Liver (tissue), 9 donors: Measurements from ENCODE around the gene BORCS5. TPM values are rescaled to one million over a fixed set of nuclear protein-coding genes. Genes with fewer than 3 reads are reported as not detected.
A peak's percentile ranks its signal among the peaks of the same experiment; 100 is the strongest.

Source experiments
- DNase-seq: peaks from one replicate; pipeline ENCODE4 v3.0.0-alpha.2; 2017; ENCODE audit warnings: low spot score
- H3K27ac ChIP-seq, 2 donors: one replicate each; pipeline ENCODE4 v1.7.0; 2013; ENCODE audit warnings: inconsistent platforms in 2 of 2, low read length in 2 of 2, control low read depth in 1 of 2, low read depth in 1 of 2, mild to moderate bottlenecking in 1 of 2
- H3K27me3 ChIP-seq, 4 donors: one replicate each; pipeline versions ENCODE4 v1.6.1 to v1.7.0; 2013; ENCODE audit warnings: low read length in 3 of 4, inconsistent platforms in 1 of 4, mild to moderate bottlenecking in 1 of 4, moderate library complexity in 1 of 4; ENCODE audit not compliant: control insufficient read depth in 4 of 4, insufficient read depth in 4 of 4
- H3K36me3 ChIP-seq, 4 donors: one replicate each; pipeline versions ENCODE4 v1.6.1 to v1.7.0; 2013; ENCODE audit warnings: low read length in 3 of 4, mild to moderate bottlenecking in 3 of 4, low read depth in 1 of 4, moderate library complexity in 1 of 4; ENCODE audit not compliant: control insufficient read depth in 4 of 4, insufficient read depth in 3 of 4
- H3K4me1 ChIP-seq, 4 donors: one replicate each; pipeline versions ENCODE4 v1.6.1 to v1.7.0; 2013; ENCODE audit warnings: low read length in 3 of 4, mild to moderate bottlenecking in 3 of 4, moderate library complexity in 1 of 4; ENCODE audit not compliant: control insufficient read depth in 4 of 4, insufficient read depth in 4 of 4
- H3K4me3 ChIP-seq, 3 donors: one replicate each; pipeline versions ENCODE4 v1.6.1 to v1.7.0; 2013; ENCODE audit warnings: low read length in 3 of 3, control low read depth in 1 of 3, low read depth in 1 of 3, mild to moderate bottlenecking in 1 of 3
- H3K9ac ChIP-seq, 2 donors: one replicate each; pipeline ENCODE4 v1.7.0; 2013; ENCODE audit warnings: low read length in 2 of 2, mild to moderate bottlenecking in 2 of 2, moderate library complexity in 2 of 2, control low read depth in 1 of 2, low read depth in 1 of 2
- H3K9me3 ChIP-seq, 4 donors: one replicate each; pipeline versions ENCODE4 v1.6.1 to v1.7.0; 2013; ENCODE audit warnings: low read length in 3 of 4; ENCODE audit not compliant: control insufficient read depth in 4 of 4
- ATF3 ChIP-seq: IDR thresholded peaks from 2 replicates; pipeline ENCODE4 v1.6.1; 2016; ENCODE audit warnings: antibody characterized with exemption
- CTCF ChIP-seq: fragments of 150-350 bp; IDR thresholded peaks from 2 replicates; pipeline ENCODE4 v1.5.1; 2017; ENCODE audit warnings: improper control_type of control experiment, low read depth, low read length; ENCODE audit not compliant: missing input control
- EGR1 ChIP-seq, 2 donors: IDR thresholded peaks; 2 replicates each; pipeline ENCODE4 v1.6.1; 2016 to 2018; ENCODE audit warnings: antibody characterized with exemption in 2 of 2, low read depth in 2 of 2
- FOXA1 ChIP-seq: IDR thresholded peaks from 2 replicates; pipeline ENCODE4 v1.6.1; 2016; ENCODE audit warnings: antibody characterized with exemption
- FOXA2 ChIP-seq: IDR thresholded peaks from 2 replicates; pipeline ENCODE4 v1.6.1; 2016; ENCODE audit warnings: antibody characterized with exemption
- GABPA ChIP-seq, 2 donors: IDR thresholded peaks in 1 of 2; conservative IDR thresholded peaks in 1 of 2; 2 replicates each; pipeline ENCODE4 v1.6.1; 2016; ENCODE audit warnings: antibody characterized with exemption in 2 of 2, mild to moderate bottlenecking in 1 of 2, moderate library complexity in 1 of 2
- HNF4A ChIP-seq, 2 donors: conservative IDR thresholded peaks; 2 replicates each; pipeline ENCODE4 v1.6.1; 2016; ENCODE audit warnings: antibody characterized with exemption in 2 of 2, mild to moderate bottlenecking in 2 of 2
- HNF4G ChIP-seq: IDR thresholded peaks from 2 replicates; pipeline ENCODE4 v1.6.1; 2016; ENCODE audit warnings: antibody characterized with exemption
- JUND ChIP-seq, 2 donors: IDR thresholded peaks; 2 replicates each; pipeline ENCODE4 v1.6.1; 2016; ENCODE audit warnings: antibody characterized with exemption in 2 of 2
- MAX ChIP-seq: IDR thresholded peaks from 2 replicates; pipeline ENCODE4 v1.6.1; 2016; ENCODE audit warnings: antibody characterized with exemption
- NR2F2 ChIP-seq: IDR thresholded peaks from 2 replicates; pipeline ENCODE4 v1.6.1; 2016; ENCODE audit warnings: antibody characterized with exemption
- RAD21 ChIP-seq, 2 donors: IDR thresholded peaks; 2 replicates each; pipeline ENCODE4 v1.6.1; 2016; ENCODE audit warnings: antibody characterized with exemption in 2 of 2, mild to moderate bottlenecking in 2 of 2
- REST ChIP-seq: IDR thresholded peaks from 2 replicates; pipeline ENCODE4 v1.6.1; 2016; ENCODE audit warnings: antibody characterized with exemption, mild to moderate bottlenecking
- RXRA ChIP-seq, 2 donors: IDR thresholded peaks; 2 replicates each; pipeline ENCODE4 v1.6.1; 2017 to 2018; ENCODE audit warnings: antibody characterized with exemption in 2 of 2, mild to moderate bottlenecking in 1 of 2
- SP1 ChIP-seq: IDR thresholded peaks from 2 replicates; pipeline ENCODE4 v1.6.1; 2018; ENCODE audit warnings: antibody characterized with exemption, mild to moderate bottlenecking
- TAF1 ChIP-seq: conservative IDR thresholded peaks from 2 replicates; pipeline ENCODE4 v1.6.1; 2016; ENCODE audit warnings: antibody characterized with exemption, mild to moderate bottlenecking
- YY1 ChIP-seq: IDR thresholded peaks from 2 replicates; pipeline ENCODE4 v1.6.1; 2016; ENCODE audit warnings: antibody characterized with exemption, mild to moderate bottlenecking
- ZBTB33 ChIP-seq: IDR thresholded peaks from 2 replicates; pipeline ENCODE4 v1.6.1; 2016; ENCODE audit warnings: antibody characterized with exemption
- WGBS: extraction: QIAGEN DNeasy Blood & Tissue Kit; methylation state at CpG from one replicate; pipeline ENCODE4 v1.1.7; 2013; 5-methylcytosine and 5-hydroxymethylcytosine counted together
- polyA plus RNA-seq, 2 donors: library from polyadenylated mRNA; stranded (reverse) in 1 of 2; unstranded in 1 of 2; fragments of 200-250 nt in 1 of 2; fragments of >200 nt in 1 of 2; fragmentation: Nextera tagmentation in 1 of 2; extraction: Ambion mirVana in 1 of 2; gene quantifications; one replicate each; pipeline versions ENCODE4 v1.2.1 to v1.2.3, GENCODE V29; 2013 to 2015
- total RNA-seq, 2 donors: library from RNA; depleted of rRNA; stranded (reverse); fragments of >200 nt; gene quantifications; one replicate each; pipeline ENCODE4 v1.2.3, GENCODE V29; 2014
- donor health status: healthy.
- donor health status: healthy.
- donor health status: healthy.
- donor health status: healthy.
- donor health status: healthy.

The BORCS5 gene
- total and polyA plus RNA-seq, 4 donors = 4.5 to 11.4 (median 8.1) TPM

GRCh38 chr12:12467688-12468261 is 110.9 kb downstream of the BORCS5 start:
- peak overlapping the region in 1 of 2 donors; percentile 27 for H3K9ac ChIP-seq
- DNase-seq = no peak
- no peak overlapping the region for H3K4me3 ChIP-seq
- 84% methylated on average over 14 of the region's 14 CpGs for WGBS
- TF ChIP-seq RXRA (IDR thresholded peaks at IDR 0.05) = no peak
- TF ChIP-seq JUND (IDR thresholded peaks at IDR 0.05) = no peak
- TF ChIP-seq YY1 = no peak
- TF ChIP-seq SP1 = no peak
- no peak for TF ChIP-seq TAF1
- no peak for TF ChIP-seq FOXA1
- no peak for TF ChIP-seq REST
- TF ChIP-seq EGR1 (IDR thresholded peaks at IDR 0.05; ENCODE audit: low read depth in 2 of 2) = no peak
- no peak for TF ChIP-seq ZBTB33
- no peak for TF ChIP-seq HNF4A (conservative IDR thresholded peaks at IDR 0.05)
- no peak for TF ChIP-seq FOXA2
- no peak for TF ChIP-seq RAD21 (IDR thresholded peaks at IDR 0.05)
- no peak for TF ChIP-seq HNF4G
- TF ChIP-seq NR2F2 = no peak
- no peak for TF ChIP-seq GABPA (IDR thresholded peaks at IDR 0.05 in 1 of 2, conservative IDR thresholded peaks at IDR 0.05 in 1 of 2)
- TF ChIP-seq ATF3 = no peak
- H3K9me3 ChIP-seq = no peaks in the 10 kb centered on the region
- peak overlapping the region; percentile 32 to 38 for H3K27ac ChIP-seq
- peaks cover 0 to 5% (median 0%) of the 10 kb centered on the region in 4 donors for H3K36me3 ChIP-seq
- H3K27me3 ChIP-seq = no peaks in the 10 kb centered on the region
- H3K4me1 ChIP-seq = no peaks in the 10 kb centered on the region

GRCh38 chr12:12468575-12468974 is 111.7 kb downstream of the BORCS5 start:
- Histone ChIP-seq H3K4me3 (no peak overlapping the region), H3K27me3 (no peaks in the 10 kb centered on the region), H3K9ac (no peak overlapping the region), H3K9me3 (no peaks in the 10 kb centered on the region), H3K36me3 (peaks cover 0 to 5% (median 0%) of the 10 kb centered on the region in 4 donors), H3K27ac (peak overlapping the region; percentile 2 to 23), H3K4me1 (no peaks in the 10 kb centered on the region)
- DNase-seq = no peak
- 98% methylated on average over 3 of the region's 3 CpGs for WGBS
- TF ChIP-seq RXRA (IDR thresholded peaks at IDR 0.05) (no peak), JUND (IDR thresholded peaks at IDR 0.05) (no peak), ZBTB33 (no peak), NR2F2 (no peak), GABPA (IDR thresholded peaks at IDR 0.05 in 1 of 2, conservative IDR thresholded peaks at IDR 0.05 in 1 of 2) (no peak), MAX (no peak), SP1 (no peak), RAD21 (IDR thresholded peaks at IDR 0.05) (no peak), FOXA1 (no peak), EGR1 (IDR thresholded peaks at IDR 0.05; ENCODE audit: low read depth in 2 of 2) (no peak), CTCF (no peak), FOXA2 (no peak), HNF4G (no peak), HNF4A (conservative IDR thresholded peaks at IDR 0.05) (no peak), YY1 (no peak), ATF3 (no peak)
